NB4 (cell line): ENCODE results near the gene PRDM7.

Experiments
- MYC ChIP-seq: IDR thresholded peaks from 2 replicates; pipeline ENCODE4 v1.6.1; 2011; ENCODE audit warnings: low read depth, low read length
- POLR2A ChIP-seq: IDR thresholded peaks from 2 replicates; pipeline ENCODE4 v1.6.1; 2011; ENCODE audit warnings: mild to moderate bottlenecking; ENCODE audit not compliant: insufficient read length; ENCODE audit errors: extremely low read depth
- TF ChIP-seq, protein P1 (sequence below): IDR thresholded peaks from one replicate; pipeline ENCODE4 v1.5.1; 2012; ENCODE audit warnings: low read depth, low read length
- TF ChIP-seq, protein P2 (sequence below): IDR thresholded peaks from 2 replicates; pipeline ENCODE4 v1.6.1; 2011; ENCODE audit warnings: low read depth, low read length

DNA sequence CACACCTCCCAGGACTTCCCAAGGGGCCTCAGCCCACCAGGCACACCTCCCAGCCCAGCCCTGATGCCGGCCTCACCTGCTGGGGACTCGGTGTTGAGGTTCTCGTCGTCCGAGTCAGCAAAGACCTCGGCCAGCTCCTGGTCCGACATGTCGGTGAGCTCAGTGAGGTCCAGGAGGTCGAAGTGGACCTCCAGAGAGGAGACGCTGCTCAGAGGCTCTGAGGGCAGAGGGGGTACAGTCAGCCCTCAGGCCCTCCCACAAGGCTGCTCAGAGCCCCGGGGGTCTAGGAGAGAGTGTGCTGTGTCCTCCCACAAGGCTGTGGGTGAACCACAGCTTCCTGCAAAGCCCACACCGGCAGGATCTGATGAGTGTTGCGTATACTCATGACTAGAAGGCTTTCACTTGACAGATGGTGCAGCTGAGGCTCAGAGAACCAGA lies 68.4 kb downstream of the PRDM7 start:
- TF ChIP-seq, protein P1, sequence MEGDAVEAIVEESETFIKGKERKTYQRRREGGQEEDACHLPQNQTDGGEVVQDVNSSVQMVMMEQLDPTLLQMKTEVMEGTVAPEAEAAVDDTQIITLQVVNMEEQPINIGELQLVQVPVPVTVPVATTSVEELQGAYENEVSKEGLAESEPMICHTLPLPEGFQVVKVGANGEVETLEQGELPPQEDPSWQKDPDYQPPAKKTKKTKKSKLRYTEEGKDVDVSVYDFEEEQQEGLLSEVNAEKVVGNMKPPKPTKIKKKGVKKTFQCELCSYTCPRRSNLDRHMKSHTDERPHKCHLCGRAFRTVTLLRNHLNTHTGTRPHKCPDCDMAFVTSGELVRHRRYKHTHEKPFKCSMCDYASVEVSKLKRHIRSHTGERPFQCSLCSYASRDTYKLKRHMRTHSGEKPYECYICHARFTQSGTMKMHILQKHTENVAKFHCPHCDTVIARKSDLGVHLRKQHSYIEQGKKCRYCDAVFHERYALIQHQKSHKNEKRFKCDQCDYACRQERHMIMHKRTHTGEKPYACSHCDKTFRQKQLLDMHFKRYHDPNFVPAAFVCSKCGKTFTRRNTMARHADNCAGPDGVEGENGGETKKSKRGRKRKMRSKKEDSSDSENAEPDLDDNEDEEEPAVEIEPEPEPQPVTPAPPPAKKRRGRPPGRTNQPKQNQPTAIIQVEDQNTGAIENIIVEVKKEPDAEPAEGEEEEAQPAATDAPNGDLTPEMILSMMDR, result no peak
- TF ChIP-seq, protein P2, sequence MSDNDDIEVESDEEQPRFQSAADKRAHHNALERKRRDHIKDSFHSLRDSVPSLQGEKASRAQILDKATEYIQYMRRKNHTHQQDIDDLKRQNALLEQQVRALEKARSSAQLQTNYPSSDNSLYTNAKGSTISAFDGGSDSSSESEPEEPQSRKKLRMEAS, result peak; percentile 69
- no peak for TF ChIP-seq POLR2A
- peak; percentile 64; the same call in 1 of the 2 replicates for TF ChIP-seq MYC
